Progenitor cell of endocrine pancreas (in vitro differentiated cells): ENCODE data around the gene TOR1B. TPM values are rescaled to one million over a fixed set of nuclear protein-coding genes. Genes with fewer than 3 reads are reported as not detected.
"Not testable (repeated sequence)": the region's sequence is repeated elsewhere in the genome, so short reads cannot be mapped to it uniquely, and the experiment has no call there.

Experiments
- DNase-seq: peaks from one replicate; pipeline ENCODE4 v3.0.0; 2021; ENCODE audit warnings: low spot score; ENCODE audit not compliant: unreplicated experiment
- H3K27ac Mint-ChIP-seq: 2 replicates; pipeline ENCODE4 v1.8.0; 2021; ENCODE audit warnings: mild to moderate bottlenecking, moderate library complexity, mixed read lengths
- H3K27me3 Mint-ChIP-seq: 2 replicates; pipeline ENCODE4 v1.8.0; 2021; ENCODE audit warnings: mixed read lengths
- H3K36me3 Mint-ChIP-seq: 2 replicates; pipeline ENCODE4 v1.8.0; 2022; ENCODE audit warnings: mixed read lengths; ENCODE audit not compliant: insufficient read depth
- H3K4me1 Mint-ChIP-seq: 2 replicates; pipeline ENCODE4 v1.8.0; 2021; ENCODE audit warnings: low read depth, mixed read lengths
- H3K4me3 Mint-ChIP-seq: 2 replicates; pipeline ENCODE4 v1.8.0; 2021; ENCODE audit warnings: low read depth, mild to moderate bottlenecking, moderate library complexity, mixed read lengths
- H3K9me3 Mint-ChIP-seq: 2 replicates; pipeline ENCODE4 v1.8.0; 2021; ENCODE audit warnings: low read depth, mixed read lengths
- total RNA-seq: library from RNA; stranded (reverse); gene quantifications from 2 replicates; pipeline ENCODE4 v1.2.1, GENCODE V29; 2021
- TF ChIP-seq, protein P1 (sequence below): fragments of 200-600 bp; sonication (generic); IDR thresholded peaks from one replicate; pipeline ENCODE4 v1.5.0; 2021; ENCODE audit warnings: antibody characterized with exemption, mild to moderate bottlenecking; ENCODE audit not compliant: unreplicated experiment

TOR1B gene
- total RNA-seq, 1 donor from 2014 or later = 19.8 TPM

DNA sequence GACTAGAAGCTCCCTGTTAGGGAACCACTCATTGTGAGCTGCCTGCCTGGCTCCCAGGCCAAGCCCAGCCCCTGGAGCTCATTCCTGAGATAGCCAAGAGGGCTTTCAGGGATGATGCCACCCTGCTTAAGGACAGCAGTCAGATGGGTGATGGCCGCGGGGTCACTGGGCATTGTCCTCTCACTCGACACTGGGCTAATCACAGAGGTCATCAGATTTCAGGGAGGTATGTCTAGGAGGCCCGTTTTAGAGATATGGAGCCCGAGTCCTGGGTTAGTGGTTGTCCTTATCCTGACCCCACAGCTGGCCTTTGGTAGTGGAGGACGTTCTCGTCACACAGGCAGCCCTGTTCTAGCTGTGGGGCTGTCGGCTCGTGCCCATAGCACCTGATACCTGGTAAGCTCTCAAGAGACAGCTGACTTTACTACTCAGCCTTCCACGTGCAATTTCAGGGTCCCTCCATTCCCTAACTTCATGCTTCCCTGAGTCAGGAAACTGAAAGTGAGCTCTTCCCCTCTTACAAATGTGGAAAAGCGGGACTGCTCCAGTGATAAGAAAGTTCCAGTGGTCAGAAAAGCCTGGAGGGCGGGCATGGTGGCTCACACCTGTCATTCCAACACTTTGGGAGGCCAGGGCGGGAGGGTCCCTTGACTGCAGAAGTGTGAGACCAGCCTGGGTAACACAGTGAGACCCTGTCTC lies 43.0 kb upstream of the TOR1B start:
- Mint-ChIP-seq H3K9me3 (no peaks in the 10 kb centered on the region), H3K36me3 (no peaks in the 10 kb centered on the region), H3K4me1 (peaks cover 4% of the 10 kb centered on the region), H3K27me3 (peaks cover 14% of the 10 kb centered on the region), H3K4me3 (no peak overlapping the region), H3K27ac (no peak overlapping the region)
- TF ChIP-seq, protein P1, sequence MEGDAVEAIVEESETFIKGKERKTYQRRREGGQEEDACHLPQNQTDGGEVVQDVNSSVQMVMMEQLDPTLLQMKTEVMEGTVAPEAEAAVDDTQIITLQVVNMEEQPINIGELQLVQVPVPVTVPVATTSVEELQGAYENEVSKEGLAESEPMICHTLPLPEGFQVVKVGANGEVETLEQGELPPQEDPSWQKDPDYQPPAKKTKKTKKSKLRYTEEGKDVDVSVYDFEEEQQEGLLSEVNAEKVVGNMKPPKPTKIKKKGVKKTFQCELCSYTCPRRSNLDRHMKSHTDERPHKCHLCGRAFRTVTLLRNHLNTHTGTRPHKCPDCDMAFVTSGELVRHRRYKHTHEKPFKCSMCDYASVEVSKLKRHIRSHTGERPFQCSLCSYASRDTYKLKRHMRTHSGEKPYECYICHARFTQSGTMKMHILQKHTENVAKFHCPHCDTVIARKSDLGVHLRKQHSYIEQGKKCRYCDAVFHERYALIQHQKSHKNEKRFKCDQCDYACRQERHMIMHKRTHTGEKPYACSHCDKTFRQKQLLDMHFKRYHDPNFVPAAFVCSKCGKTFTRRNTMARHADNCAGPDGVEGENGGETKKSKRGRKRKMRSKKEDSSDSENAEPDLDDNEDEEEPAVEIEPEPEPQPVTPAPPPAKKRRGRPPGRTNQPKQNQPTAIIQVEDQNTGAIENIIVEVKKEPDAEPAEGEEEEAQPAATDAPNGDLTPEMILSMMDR = no peak
- DNase-seq = no peak

GRCh38 chr9:129760784-129761183 lies 42.2 kb upstream of the TOR1B start:
- not testable (repeated sequence) for H3K4me1 Mint-ChIP-seq, H3K9me3 Mint-ChIP-seq, H3K27ac Mint-ChIP-seq

GRCh38 chr9:129761293-129761900 lies 41.6 kb upstream of the TOR1B start:
- no peak overlapping the region for H3K4me3 Mint-ChIP-seq
- TF ChIP-seq, protein P1 = no peak
- H3K4me1 Mint-ChIP-seq = peaks cover 4% of the 10 kb centered on the region
- peaks cover 4% of the 10 kb centered on the region for H3K27me3 Mint-ChIP-seq
- no peak overlapping the region for H3K27ac Mint-ChIP-seq
- no peaks in the 10 kb centered on the region for H3K9me3 Mint-ChIP-seq
- no peaks in the 10 kb centered on the region for H3K36me3 Mint-ChIP-seq
- no peak for DNase-seq

More at GRCh38 chr9:129760784-129761183, 42.2 kb upstream of the TOR1B start:
- not testable (repeated sequence) for H3K36me3 Mint-ChIP-seq, DNase-seq, H3K27me3 Mint-ChIP-seq, H3K4me3 Mint-ChIP-seq

- no peak for DNase-seq
- H3K9me3 Mint-ChIP-seq = no peaks in the 10 kb centered on the region
These were observed 41.0 kb upstream of the TOR1B start for GRCh38 chr9:129761901-129762369.

DNA sequence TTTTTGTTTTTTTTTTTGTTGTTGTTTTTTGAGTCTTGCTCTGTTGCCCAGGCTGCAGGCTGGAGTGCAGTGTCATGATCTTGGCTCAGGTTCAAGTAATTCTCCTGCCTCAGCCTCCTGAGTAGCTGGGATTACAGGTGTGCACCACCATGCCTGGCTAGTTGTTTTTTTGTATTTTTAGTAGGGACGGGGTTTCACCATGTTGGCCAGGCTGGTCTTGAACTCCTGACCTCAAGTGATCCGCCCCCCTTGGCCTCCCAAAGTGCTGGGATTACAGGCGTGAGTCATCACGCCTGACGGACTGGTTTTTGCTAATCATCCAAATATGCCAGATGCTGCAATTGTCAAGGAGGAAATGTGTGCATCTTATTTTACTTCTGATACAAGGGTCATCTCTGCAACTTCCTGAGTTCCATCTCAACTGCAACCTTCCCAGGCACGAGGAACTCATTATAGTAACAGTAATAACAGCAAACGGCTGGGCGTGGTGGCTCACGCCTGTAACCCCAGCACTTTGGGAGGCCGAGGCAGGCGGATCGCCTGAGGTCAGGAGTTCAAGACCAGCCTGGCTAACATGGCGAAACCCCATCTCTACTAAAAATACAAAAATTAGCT lies 40.5 kb upstream of the TOR1B start:
- H3K36me3 Mint-ChIP-seq, H3K27me3 Mint-ChIP-seq, H3K4me1 Mint-ChIP-seq, DNase-seq, H3K27ac Mint-ChIP-seq, H3K4me3 Mint-ChIP-seq, H3K9me3 Mint-ChIP-seq: not testable (repeated sequence)

More at GRCh38 chr9:129761901-129762369, 41.0 kb upstream of the TOR1B start:
- TF ChIP-seq, protein P1 = no peak
- Mint-ChIP-seq H3K36me3 (no peaks in the 10 kb centered on the region), H3K4me1 (peaks cover 4% of the 10 kb centered on the region), H3K27ac (peak overlapping the region; percentile 49), H3K4me3 (no peak overlapping the region), H3K27me3 (peaks cover 3% of the 10 kb centered on the region)
